ENCODE results near the gene ABCC2.

- TF ChIP-seq CTCF (optimal IDR thresholded peaks at IDR 0.05 in 1 of 3, IDR thresholded peaks at IDR 0.05 in 1 of 3, conservative IDR thresholded peaks at IDR 0.05 in 1 of 3; ENCODE audit: extremely low read depth in 1 of 3, insufficient read depth in 2 of 3, low read length in 3 of 3) (no peak), EZH2 (IDR thresholded peaks at IDR 0.05; ENCODE audit: low read length) (no peak)
Observed at GRCh38 chr10:99765672-99766301, 16.7 kb upstream of the ABCC2 start.

Data from keratinocyte (primary cell).